Fibroblast of lung (primary cell): ENCODE results near the gene TMEM82. TPM values are rescaled to one million over a fixed set of nuclear protein-coding genes. Genes with fewer than 3 reads are reported as not detected.
A peak's percentile ranks its signal among the peaks of the same experiment; 100 is the strongest.

Experiments used
- DNase-seq, 2 donors: peaks; one replicate each; pipeline versions ENCODE4 v3.0.0 to v3.0.0-alpha.2; 2010; ENCODE audit warnings: low read depth in 2 of 2
- H2AFZ ChIP-seq: 2 replicates; pipeline ENCODE4 v1.5.1; 2012; ENCODE audit warnings: low read length, control low read depth, inconsistent platforms
- H3K27ac ChIP-seq: 2 replicates; pipeline ENCODE4 v1.5.1; 2011; ENCODE audit warnings: low read length, control low read depth; ENCODE audit not compliant: insufficient read depth
- H3K27me3 ChIP-seq: 2 replicates; pipeline ENCODE4 v1.5.1; 2011; ENCODE audit warnings: mild to moderate bottlenecking, low read length; ENCODE audit not compliant: control insufficient read depth, insufficient read depth
- H3K36me3 ChIP-seq: 2 replicates; pipeline ENCODE4 v1.5.1; 2011; ENCODE audit warnings: low read length; ENCODE audit not compliant: control insufficient read depth, insufficient read depth
- H3K4me1 ChIP-seq: 2 replicates; pipeline ENCODE4 v1.5.1; 2011; ENCODE audit warnings: low read length; ENCODE audit not compliant: control insufficient read depth, insufficient read depth; ENCODE audit errors: extremely low read depth
- H3K4me2 ChIP-seq: 2 replicates; pipeline ENCODE4 v1.5.1; 2011; ENCODE audit warnings: low read length, control low read depth; ENCODE audit not compliant: insufficient read depth; ENCODE audit errors: extremely low read depth
- H3K4me3 ChIP-seq, 4 experiments: fragments of 200-600 bp in 1 of 4; sonication (generic) in 1 of 4; replicated peaks in 1 of 4; 2 replicates each; pipeline ENCODE4 v1.5.1; 2011 to 2016; ENCODE audit warnings: low read length in 4 of 4, low read depth in 3 of 4, mild to moderate bottlenecking in 3 of 4, control low read depth in 2 of 4, inconsistent platforms in 1 of 4, mixed read lengths in 1 of 4; ENCODE audit not compliant: insufficient read depth in 1 of 4; ENCODE audit errors: control extremely low read depth in 1 of 4
- H3K79me2 ChIP-seq: 2 replicates; pipeline ENCODE4 v1.5.1; 2012; ENCODE audit warnings: mild to moderate bottlenecking, low read length, inconsistent platforms; ENCODE audit not compliant: control insufficient read depth, insufficient read depth
- H3K9ac ChIP-seq: 2 replicates; pipeline ENCODE4 v1.5.1; 2011; ENCODE audit warnings: mild to moderate bottlenecking, low read length, control low read depth; ENCODE audit not compliant: insufficient read depth
- H3K9me3 ChIP-seq: 2 replicates; pipeline ENCODE4 v1.5.1; 2012; ENCODE audit warnings: low read depth, low read length; ENCODE audit not compliant: control insufficient read depth, insufficient read depth
- H4K20me1 ChIP-seq: 2 replicates; pipeline ENCODE4 v1.5.1; 2011; ENCODE audit warnings: low read length; ENCODE audit not compliant: control insufficient read depth, insufficient read depth; ENCODE audit errors: extremely low read depth
- EZH2 ChIP-seq: IDR thresholded peaks from 2 replicates; pipeline ENCODE4 v1.5.1; 2012; ENCODE audit warnings: low read length, control low read depth, mild to moderate bottlenecking; ENCODE audit errors: missing control alignments
- polyA plus RNA-seq, 2 donors: library from polyadenylated mRNA; depleted of rRNA in 1 of 2; stranded (reverse) in 1 of 2; unstranded in 1 of 2; fragments of >200 nt; gene quantifications; 2 replicates each; pipeline ENCODE4 v1.2.1, GENCODE V29; 2011 to 2012; ENCODE audit warnings: missing spikeins in 1 of 2
- total RNA-seq: library from RNA; depleted of rRNA; stranded (reverse); fragments of >200 nt; gene quantifications from 2 replicates; pipeline ENCODE4 v1.2.1, GENCODE V29; 2014
- TF ChIP-seq, protein P1 (sequence below), 2 donors: IDR thresholded peaks in 1 of 2; conservative IDR thresholded peaks in 1 of 2; 1 replicate in 1 of 2; 2 replicates in 1 of 2; pipeline ENCODE4 v1.5.1; 2011 to 2012; ENCODE audit warnings: low read length in 2 of 2, control low read depth in 1 of 2, inconsistent platforms in 1 of 2, low read depth in 1 of 2, mild to moderate bottlenecking in 1 of 2

Gene TMEM82
- total and polyA plus RNA-seq, 2 donors (not counting 1 experiment from before 2014, with no cell fraction given) = not detected

DNA sequence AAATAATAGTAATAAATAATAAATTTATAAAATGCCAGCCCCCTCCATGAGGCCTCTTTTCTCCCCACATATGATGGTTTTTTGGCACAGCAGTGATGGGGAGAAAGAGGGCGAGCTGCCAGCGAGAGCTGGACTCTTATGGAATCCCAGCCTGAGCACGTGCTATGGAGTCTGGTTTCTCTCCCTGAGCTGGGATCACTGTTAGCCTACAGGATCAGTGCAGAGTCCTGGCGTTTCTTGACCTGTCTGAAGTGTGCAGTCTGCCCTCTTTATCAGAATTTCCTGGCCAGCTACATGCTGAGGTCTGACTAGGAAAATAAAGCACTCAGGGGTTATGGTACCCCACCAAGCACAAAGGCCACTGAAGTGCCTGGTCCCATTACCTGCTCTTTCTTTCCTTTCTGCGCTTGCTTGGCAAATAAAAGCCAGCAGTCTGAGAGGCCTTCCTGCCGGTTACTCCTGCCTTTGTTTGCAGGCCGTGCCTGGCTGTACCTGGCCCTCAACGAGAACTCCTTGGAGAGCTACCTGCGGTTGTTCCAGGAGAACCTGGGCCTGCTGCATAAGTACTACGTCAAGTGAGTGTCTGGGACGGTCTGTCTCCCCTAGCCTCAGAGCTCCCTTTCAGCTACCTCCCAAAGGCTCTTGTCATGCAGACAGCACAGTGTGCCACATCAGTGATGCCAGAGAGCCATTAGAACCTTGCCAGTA is 24.7 kb upstream of the TMEM82 start:
- no peak overlapping the region for H2AFZ ChIP-seq
- no peak overlapping the region for H3K4me2 ChIP-seq
- DNase-seq = peak in 1 of 2 donors; percentile 19
- H3K4me1 ChIP-seq = peaks cover 6% of the 10 kb centered on the region
- H3K27me3 ChIP-seq = no peaks in the 10 kb centered on the region
- H3K9me3 ChIP-seq = no peaks in the 10 kb centered on the region
- peaks cover 4% of the 10 kb centered on the region for H3K79me2 ChIP-seq
- TF ChIP-seq EZH2 = no peak
- TF ChIP-seq, protein P1, sequence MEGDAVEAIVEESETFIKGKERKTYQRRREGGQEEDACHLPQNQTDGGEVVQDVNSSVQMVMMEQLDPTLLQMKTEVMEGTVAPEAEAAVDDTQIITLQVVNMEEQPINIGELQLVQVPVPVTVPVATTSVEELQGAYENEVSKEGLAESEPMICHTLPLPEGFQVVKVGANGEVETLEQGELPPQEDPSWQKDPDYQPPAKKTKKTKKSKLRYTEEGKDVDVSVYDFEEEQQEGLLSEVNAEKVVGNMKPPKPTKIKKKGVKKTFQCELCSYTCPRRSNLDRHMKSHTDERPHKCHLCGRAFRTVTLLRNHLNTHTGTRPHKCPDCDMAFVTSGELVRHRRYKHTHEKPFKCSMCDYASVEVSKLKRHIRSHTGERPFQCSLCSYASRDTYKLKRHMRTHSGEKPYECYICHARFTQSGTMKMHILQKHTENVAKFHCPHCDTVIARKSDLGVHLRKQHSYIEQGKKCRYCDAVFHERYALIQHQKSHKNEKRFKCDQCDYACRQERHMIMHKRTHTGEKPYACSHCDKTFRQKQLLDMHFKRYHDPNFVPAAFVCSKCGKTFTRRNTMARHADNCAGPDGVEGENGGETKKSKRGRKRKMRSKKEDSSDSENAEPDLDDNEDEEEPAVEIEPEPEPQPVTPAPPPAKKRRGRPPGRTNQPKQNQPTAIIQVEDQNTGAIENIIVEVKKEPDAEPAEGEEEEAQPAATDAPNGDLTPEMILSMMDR (conservative IDR thresholded peaks at IDR 0.05 in 1 of 2, IDR thresholded peaks at IDR 0.05 in 1 of 2; ENCODE audit: low read depth in 1 of 2, low read length in 2 of 2) = no peak
- peaks cover 21% of the 10 kb centered on the region for H3K36me3 ChIP-seq
- no peak overlapping the region for H3K27ac ChIP-seq
- no peak overlapping the region for H3K9ac ChIP-seq
- H4K20me1 ChIP-seq = no peaks in the 10 kb centered on the region
- H3K4me3 ChIP-seq = no peak overlapping the region

GRCh38 chr1:15718199-15718601 is 24.1 kb upstream of the TMEM82 start:
- TF ChIP-seq, protein P1 (conservative IDR thresholded peaks at IDR 0.05 in 1 of 2, IDR thresholded peaks at IDR 0.05 in 1 of 2; ENCODE audit: low read depth in 1 of 2, low read length in 2 of 2) = no peak
- no peak for TF ChIP-seq EZH2
- H3K36me3 ChIP-seq = peaks cover 23% of the 10 kb centered on the region
- no peak overlapping the region for H3K4me3 ChIP-seq
- no peak overlapping the region for H3K4me2 ChIP-seq
- H3K9ac ChIP-seq = no peak overlapping the region
- H3K27ac ChIP-seq = no peak overlapping the region
- H4K20me1 ChIP-seq = no peaks in the 10 kb centered on the region
- H2AFZ ChIP-seq = no peak overlapping the region
- no peaks in the 10 kb centered on the region for H3K9me3 ChIP-seq
- no peak for DNase-seq
- no peaks in the 10 kb centered on the region for H3K27me3 ChIP-seq
- H3K4me1 ChIP-seq = peaks cover 6% of the 10 kb centered on the region
- H3K79me2 ChIP-seq = peaks cover 2% of the 10 kb centered on the region

DNA sequence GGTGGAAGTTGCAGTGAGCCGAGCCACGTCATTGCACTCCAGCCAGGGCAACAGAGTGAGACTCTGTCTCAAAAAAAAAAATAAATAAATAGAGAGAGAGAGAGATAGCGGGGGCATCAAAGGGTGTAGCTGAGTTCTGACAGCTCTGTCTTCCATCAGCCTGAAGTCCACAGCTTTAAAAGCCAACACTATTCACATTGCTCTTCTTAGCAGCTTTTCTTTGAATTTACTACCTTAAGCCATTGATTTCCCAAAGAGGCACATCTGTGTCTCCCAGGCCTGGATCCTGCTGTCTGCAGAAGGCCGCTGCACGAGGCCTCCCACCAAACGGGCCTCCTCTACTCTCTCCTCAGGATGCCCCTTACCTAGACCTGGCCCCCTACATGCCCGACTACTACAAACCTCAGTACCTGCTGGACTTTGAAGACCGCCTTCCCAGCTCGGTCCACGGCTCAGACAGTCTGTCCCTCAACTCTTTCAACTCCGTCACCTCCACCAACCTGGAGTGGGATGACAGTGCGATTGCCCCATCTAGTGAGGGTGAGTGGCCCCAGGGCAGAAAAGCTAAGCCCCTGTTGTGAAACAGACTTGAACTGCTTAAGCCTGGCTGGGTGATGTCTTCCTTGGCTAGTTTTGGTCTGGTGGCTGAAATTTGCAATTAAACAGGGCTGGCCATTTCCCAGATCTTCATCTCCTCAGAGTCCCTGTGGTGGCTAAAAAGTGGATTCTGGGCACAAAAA is 22.7 kb upstream of the TMEM82 start:
- H3K36me3 ChIP-seq = peaks cover 25% of the 10 kb centered on the region
- H3K9me3 ChIP-seq = no peaks in the 10 kb centered on the region
- H3K4me3 ChIP-seq = no peak overlapping the region
- peaks cover 2% of the 10 kb centered on the region for H3K79me2 ChIP-seq
- DNase-seq = no peak
- H3K9ac ChIP-seq = no peak overlapping the region
- no peaks in the 10 kb centered on the region for H4K20me1 ChIP-seq
- no peak overlapping the region for H3K27ac ChIP-seq
- H3K4me2 ChIP-seq = no peak overlapping the region
- H3K4me1 ChIP-seq = peaks cover 5% of the 10 kb centered on the region
- no peak for TF ChIP-seq EZH2
- TF ChIP-seq, protein P1 (conservative IDR thresholded peaks at IDR 0.05 in 1 of 2, IDR thresholded peaks at IDR 0.05 in 1 of 2; ENCODE audit: low read depth in 1 of 2, low read length in 2 of 2) = no peak
- no peak overlapping the region for H2AFZ ChIP-seq
- no peaks in the 10 kb centered on the region for H3K27me3 ChIP-seq
